ENCODE measurements around the gene MCFD2. TPM values are rescaled to one million over a fixed set of nuclear protein-coding genes. Genes with fewer than 3 reads are reported as not detected.
"Not testable (repeated sequence)": the region's sequence is repeated elsewhere in the genome, so short reads cannot be mapped to it uniquely, and the experiment has no call there.

Gene MCFD2
- total RNA-seq, 1 donor = 265 TPM

GRCh38 chr2:46917628-46918027 is 2.0 kb upstream of the MCFD2 start:
- H3K4me3 ChIP-seq (ENCODE audit: low read depth, low read length) = no peak overlapping the region
- DNase-seq (ENCODE audit: low read depth) = no peak
- TF ChIP-seq, protein P1, sequence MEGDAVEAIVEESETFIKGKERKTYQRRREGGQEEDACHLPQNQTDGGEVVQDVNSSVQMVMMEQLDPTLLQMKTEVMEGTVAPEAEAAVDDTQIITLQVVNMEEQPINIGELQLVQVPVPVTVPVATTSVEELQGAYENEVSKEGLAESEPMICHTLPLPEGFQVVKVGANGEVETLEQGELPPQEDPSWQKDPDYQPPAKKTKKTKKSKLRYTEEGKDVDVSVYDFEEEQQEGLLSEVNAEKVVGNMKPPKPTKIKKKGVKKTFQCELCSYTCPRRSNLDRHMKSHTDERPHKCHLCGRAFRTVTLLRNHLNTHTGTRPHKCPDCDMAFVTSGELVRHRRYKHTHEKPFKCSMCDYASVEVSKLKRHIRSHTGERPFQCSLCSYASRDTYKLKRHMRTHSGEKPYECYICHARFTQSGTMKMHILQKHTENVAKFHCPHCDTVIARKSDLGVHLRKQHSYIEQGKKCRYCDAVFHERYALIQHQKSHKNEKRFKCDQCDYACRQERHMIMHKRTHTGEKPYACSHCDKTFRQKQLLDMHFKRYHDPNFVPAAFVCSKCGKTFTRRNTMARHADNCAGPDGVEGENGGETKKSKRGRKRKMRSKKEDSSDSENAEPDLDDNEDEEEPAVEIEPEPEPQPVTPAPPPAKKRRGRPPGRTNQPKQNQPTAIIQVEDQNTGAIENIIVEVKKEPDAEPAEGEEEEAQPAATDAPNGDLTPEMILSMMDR (IDR thresholded peaks at IDR 0.05; ENCODE audit: insufficient read depth, low read length) = no peak

DNA sequence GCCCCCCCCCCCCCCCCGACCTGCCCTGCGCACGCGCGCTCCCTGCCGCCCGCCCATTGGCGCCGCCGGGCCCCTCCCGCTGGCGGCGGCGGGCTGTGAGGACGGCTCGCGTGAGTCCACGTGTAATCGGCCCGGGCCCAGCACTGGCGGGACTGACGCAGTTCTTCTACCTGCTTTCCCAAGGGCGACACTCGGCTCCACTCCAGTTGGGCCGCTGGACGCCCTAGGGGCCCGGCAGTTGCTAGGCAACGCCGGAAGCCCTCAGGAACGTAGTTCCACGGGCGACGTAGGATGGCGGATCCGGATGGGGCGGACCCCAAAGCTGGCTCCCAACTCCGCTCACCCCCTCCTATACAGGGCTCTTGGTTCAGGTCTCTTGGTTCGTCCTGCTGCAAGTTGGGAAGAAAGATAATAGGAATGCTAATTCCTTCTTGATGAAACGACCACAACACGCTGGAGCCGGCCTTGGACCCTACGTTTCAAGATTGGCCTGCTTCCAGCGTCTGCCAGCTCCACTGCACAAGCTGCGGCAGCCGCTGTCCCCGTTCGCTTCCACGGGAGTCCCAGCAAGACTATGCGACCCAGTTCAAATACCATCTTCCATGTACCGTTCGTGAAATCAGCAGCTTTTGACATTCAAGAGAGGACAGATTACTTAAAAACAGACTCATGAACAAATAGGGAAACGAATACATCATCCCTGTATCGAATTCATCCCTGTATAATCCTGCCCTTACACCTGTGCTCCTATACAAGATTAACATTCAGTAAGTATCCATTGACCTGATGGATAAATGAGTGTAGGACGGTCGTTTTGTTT is 415 bp upstream of the MCFD2 start:
- peak overlapping the region; percentile 82 for H3K4me3 ChIP-seq (ENCODE audit: low read depth, low read length)
- TF ChIP-seq, protein P1 (IDR thresholded peaks at IDR 0.05; ENCODE audit: insufficient read depth, low read length) = no peak
- peak; percentile 87 for DNase-seq (ENCODE audit: low read depth)

DNA sequence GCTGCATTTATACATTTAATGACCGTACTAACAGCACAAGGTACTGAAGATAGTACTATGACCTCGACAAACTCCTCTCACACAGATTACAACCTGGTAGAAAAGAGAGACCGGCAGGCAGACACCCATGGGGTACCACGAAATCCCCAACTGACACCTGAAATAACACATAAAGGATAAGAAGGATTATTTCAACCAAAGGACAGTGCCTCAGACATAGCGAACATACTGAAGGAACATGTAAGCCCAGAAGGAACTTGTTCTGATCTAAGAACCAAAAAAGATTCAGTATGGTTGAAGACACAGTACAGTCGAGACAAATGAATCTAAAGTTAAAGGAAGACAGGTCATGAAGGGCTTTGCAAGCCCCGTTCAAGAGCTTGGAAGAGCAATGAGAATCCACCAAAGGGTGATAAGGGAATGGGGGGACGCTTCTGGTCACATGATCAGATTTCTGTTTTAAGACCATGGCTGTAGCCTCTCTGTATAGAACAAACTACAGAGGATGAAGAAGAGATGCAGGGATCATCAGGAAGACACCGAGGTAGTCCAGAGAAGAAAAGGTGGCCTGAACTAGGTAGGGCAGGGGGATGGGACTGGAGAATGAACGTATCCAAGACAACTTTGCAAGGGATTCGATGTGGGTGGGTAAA is 902 bp downstream of the MCFD2 start:
- peak overlapping the region; percentile 82 for H3K4me3 ChIP-seq (ENCODE audit: low read depth, low read length)
- no peak for DNase-seq (ENCODE audit: low read depth)
- TF ChIP-seq, protein P1 (IDR thresholded peaks at IDR 0.05; ENCODE audit: insufficient read depth, low read length) = no peak

- DNase-seq (ENCODE audit: low read depth) = peak; percentile 75
These were observed 1.9 kb downstream of the MCFD2 start for GRCh38 chr2:46913471-46914381.

DNA sequence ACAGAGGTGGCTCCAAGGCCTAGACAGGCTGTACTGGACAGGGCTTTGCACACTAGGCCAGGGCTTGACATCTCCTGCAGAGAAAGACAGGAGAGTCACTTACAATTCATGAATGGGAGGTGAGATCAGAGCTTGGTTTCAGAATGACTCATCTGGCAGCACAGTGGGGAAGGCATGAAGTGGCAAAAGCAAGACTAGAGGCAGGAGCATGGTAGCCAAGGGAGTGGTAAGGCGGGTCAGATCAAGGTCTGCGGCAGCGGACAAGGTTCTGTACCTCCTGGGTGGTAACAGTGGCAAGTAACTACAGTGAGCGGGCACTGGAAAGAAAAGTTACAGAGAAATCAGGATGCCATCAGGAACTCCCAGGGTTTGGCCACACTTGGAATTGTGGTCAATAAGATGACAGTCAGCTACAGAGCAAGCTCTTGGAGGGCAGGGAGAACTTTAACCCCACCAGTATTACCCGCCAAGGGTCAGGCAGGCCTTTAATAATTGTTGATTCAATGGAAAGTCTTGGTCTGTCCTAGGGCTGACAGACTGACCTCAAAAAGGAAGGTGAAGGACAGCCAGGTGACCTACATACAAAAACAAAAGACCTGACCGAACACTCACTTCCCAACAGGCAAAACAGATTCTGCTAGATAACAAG is 5.7 kb downstream of the MCFD2 start:
- no peak overlapping the region for H3K4me3 ChIP-seq (ENCODE audit: low read depth, low read length)
- TF ChIP-seq, protein P1 (IDR thresholded peaks at IDR 0.05; ENCODE audit: insufficient read depth, low read length) = no peak
- DNase-seq (ENCODE audit: low read depth) = peak; percentile 74

More at GRCh38 chr2:46913471-46914381, 1.9 kb downstream of the MCFD2 start:
- H3K4me3 ChIP-seq (ENCODE audit: low read depth, low read length) = peak overlapping the region; percentile 82
- TF ChIP-seq, protein P1 (IDR thresholded peaks at IDR 0.05; ENCODE audit: insufficient read depth, low read length) = no peak

DNA sequence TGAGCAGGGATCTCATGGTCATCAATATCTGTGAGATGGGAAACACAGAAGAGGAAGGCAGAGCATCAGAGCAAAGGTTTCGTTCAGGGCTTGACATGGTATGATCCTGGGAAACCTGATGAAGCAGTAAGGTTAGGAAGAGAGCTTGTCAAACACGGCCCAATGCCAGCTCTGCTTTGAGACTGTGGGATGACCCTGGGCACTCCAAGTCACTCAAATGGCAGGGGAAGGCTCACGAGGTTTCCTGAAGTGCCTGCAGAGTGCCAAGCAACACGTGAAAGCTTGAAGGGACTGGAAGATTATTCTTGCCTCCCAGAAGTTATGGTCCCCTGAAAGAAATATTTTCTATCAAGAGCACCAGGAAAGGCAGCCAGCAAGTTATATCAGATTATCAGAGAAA is 6.5 kb downstream of the MCFD2 start:
- DNase-seq (ENCODE audit: low read depth) = no peak
- TF ChIP-seq, protein P1 (IDR thresholded peaks at IDR 0.05; ENCODE audit: insufficient read depth, low read length) = no peak
- no peak overlapping the region for H3K4me3 ChIP-seq (ENCODE audit: low read depth, low read length)

DNA sequence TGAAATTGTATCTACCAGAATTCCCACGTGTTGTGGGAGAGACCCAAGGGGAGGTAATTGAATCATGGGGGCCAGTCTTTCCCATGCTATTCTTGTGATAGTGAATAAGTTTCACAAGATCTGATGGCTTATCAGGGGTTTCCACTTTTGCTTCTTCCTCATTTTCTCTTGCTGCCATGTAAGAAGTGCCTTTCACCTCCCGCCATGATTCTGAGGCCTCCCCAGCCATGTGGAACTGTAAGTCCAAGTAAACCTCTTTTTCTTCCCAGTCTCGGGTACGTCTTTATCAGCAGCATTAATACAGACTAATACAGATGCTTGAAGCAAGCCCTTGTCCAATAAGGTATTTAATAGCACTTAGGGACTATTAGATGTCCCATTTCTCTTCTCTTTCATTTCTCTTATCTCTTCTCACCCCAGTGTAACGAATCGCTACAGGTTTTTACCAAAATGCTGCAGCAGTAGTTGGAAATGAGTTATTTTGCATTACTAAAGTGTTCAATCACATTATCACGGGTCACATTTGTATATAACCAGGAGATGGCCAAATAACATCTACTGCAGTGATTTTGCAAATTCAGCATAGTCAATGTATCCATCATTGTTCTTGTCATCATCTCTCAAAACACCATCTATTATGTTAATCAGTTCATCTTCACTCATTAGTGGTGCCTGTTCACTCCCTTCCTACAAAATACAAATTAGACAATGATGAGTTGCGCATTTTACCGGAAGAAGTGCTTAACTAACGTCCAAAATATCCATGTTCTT is 10.5 kb downstream of the MCFD2 start:
- H3K4me3 ChIP-seq (ENCODE audit: low read depth, low read length) = not testable (repeated sequence)

DNA sequence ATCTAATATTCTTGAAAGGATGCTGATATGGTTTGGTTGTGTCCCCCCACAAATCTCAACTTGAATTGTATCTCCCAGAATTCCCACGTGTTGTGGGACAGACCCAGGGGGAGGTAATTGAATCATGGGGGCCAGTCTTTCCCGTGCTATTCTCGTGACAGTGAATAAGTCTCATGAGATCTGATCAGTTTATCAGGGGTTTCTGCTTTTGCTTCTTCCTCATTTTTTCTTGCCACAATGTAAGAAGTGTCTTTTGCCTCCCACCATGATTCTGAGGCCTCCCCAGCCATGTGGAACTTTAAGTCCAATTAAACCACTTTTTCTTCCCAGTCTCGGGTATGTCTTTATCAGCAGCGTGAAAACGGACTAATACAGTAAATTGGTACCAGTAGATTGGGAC is 12.6 kb downstream of the MCFD2 start:
- not testable (repeated sequence) for DNase-seq (ENCODE audit: low read depth); H3K4me3 ChIP-seq (ENCODE audit: low read depth, low read length)

More for the DNA sequence above, 10.5 kb downstream of the MCFD2 start:
- DNase-seq (ENCODE audit: low read depth) = not testable (repeated sequence)

All from fibroblast of the aortic adventitia (primary cell).